NCI-H1436 (cell line): ENCODE results near the gene DMKN.
A peak's percentile ranks its signal among the peaks of the same experiment; 100 is the strongest.

Experiments
- DNase-seq: peaks from one replicate; lab custom pipeline; 2025; lab: John Stamatoyannopoulos, UW

The DMKN gene, protein sequence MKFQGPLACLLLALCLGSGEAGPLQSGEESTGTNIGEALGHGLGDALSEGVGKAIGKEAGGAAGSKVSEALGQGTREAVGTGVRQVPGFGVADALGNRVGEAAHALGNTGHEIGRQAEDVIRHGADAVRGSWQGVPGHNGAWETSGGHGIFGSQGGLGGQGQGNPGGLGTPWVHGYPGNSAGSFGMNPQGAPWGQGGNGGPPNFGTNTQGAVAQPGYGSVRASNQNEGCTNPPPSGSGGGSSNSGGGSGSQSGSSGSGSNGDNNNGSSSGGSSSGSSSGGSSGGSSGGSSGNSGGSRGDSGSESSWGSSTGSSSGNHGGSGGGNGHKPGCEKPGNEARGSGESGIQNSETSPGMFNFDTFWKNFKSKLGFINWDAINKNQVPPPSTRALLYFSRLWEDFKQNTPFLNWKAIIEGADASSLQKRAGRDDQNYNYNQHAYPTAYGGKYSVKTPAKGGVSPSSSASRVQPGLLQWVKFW

DNA sequence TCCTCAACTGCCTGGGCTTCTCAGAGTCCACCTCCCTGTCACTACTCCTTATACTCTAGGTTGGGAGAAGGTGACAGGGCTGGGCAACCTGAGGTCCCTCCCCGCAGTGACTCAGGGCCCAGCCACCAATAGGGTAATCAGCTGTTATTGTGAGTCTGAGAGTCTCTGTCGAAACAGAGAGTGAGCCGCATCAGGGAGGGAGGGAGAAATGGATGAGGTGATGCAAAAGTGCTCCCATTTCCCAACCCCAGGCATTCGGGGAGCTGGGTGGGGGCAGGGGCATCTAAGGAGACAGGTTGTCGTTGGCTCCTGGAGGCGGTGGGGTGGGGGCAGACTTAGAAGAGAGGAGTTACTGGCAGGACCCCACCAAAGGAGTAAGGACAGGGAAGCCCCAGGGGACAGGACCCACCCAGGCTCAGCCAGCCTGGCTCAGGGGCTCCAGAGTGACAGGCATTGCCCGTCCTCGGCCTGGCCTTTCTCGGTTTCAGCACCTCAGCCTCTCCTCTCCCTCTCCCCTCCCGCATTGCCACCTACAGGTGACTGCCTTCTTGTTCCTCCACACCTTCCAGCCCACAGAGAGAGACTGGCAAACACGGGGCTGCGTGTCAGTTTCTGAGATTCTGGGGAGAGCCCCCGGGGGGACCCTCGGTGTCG lies at the start of gene DMKN:
DMKN (minus strand) TSS at position 22 of the 654 bp plus-strand sequence. CDS start 174 bp downstream, outside the sequence.
- DNase-seq: no peak

DNA sequence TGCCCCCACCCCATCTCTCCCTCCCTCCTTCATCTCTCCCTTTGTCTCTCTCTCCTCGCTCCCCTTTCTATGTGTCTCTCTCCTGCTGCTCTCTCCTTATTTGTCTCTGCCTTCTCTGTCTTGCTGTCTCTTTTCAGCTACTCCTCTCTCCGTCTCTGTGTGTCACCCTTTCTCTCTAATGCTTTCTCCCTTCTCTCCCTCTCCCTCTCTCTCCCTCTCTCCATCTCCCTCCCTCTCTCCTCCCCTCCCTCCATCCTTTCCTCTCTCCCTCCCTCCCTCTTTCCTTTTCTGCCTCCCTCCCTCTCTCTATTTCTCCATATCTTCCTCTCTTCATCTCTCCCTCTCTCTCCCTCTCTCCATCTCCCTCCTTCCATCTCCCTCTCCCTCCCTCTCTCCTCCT lies 49.3 kb upstream of the DMKN start:
- DNase-seq: no peak

DNA sequence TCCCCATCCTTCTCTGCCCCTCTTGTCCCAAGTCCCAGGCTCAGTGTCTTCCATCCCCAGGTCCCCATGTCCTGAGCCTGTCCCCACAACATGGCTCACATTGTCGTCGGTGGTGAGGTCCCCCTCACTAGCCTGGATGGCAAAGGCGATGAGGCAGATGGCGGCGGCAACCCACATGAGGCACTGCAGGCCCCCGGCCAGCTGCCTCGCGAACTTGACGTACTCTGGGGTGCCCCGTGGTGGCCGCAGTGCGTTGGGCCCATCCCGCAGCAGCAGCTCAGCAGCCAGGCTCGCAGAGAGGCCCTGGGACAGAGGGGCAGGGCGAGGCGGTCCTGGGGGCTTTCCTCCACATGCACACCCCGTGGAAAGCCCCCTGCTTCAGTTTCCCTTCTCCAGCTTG lies 48.9 kb upstream of the DMKN start:
- no peak for DNase-seq

DNA sequence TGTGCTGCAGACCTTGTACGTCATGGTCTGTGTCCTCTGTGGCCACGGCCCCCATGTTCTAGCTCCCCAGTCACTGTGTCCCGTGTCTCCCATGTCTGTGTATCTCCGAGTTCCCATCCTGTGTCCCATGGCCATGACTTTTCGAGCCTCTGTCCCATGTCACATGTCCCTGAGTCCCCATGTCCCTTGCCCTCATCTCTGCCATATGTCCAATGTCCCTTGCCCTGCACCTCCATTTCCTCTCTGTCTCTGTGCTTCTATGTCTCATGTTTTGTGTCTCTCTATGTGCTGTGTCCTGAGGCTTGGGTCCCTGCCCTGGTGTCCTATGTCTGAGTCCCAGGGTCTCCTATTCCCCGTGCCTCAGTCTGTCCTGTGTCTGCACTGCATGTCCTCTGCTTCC lies 48.0 kb upstream of the DMKN start:
- no peak for DNase-seq

DNA sequence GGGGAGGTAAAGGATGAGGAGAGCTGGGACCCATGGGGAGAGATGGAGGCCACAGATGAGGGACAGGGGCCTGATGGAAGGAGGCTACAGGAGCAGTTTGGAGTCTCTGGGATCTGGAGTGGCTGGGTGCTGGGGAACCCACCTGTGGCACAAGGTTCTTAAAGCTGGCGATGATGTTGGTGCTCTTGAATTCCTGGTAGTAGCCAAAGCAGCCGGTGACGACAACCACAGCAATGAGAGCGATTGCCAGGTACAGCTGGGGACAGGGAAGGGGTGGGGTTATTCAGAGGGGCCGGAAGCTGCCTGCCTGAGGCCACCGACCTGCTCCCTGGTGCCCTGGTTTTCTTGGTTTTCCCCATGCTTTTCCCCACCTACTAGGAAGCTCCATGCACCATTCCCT lies 47.2 kb upstream of the DMKN start:
- no peak for DNase-seq

DNA sequence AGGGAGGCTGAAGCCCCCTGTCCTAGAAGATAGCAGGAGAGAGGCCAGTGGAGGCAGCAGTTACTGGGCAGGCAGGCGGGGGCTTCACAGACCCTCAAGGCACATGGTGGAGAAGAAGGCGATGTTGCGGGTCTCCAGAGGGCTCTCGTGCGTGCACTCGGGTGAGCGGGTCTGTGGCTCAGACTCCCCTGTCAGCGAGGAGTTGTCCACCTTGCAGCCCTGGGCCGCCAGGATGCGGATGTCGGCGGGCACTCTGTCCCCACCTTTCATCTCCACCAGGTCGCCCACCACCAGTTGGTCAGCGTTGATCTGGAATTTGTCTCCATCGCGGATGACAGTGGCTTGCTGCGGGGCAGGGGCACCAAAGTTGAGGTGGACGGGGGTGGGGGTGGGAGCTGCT lies 46.8 kb upstream of the DMKN start:
- DNase-seq: no peak

DNA sequence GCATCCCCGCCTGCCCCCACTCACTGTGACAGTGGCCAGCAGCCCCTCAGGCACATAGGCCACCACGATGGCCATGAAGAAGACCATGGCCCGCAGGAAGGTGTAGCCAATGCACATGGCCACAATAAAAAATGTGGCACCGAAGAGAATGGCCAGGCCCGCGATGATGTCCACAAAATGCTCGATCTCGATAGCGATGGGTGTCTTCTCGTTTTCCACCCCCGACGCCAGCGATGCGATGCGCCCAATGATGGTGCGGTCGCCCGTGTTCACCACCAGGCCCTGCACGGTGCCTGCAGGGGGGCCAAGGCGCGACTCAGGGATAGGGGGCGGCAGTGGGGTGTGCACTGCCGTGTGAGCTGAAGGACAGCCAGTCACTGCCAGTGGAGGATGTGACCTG lies 46.3 kb upstream of the DMKN start:
- no peak for DNase-seq

DNA sequence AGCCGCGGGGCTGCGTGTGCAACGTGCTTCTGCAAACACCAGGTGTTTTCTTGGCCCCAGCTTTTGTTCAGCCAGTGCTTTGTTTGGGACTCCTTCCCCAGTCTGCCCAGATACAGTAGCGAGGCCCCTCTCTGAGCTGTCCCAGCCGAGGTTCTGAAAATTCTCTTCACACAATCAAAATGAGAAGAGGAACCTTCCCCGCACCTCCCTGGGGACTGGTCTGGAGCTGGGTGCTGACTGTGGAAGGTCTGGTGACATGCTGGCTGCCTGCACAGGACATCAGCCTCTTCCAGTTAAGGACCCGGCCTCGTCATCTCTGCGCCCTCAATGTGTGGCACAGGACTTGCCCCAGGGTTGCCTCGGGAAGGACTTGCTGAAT lies 45.8 kb upstream of the DMKN start:
- no peak for DNase-seq

DNA sequence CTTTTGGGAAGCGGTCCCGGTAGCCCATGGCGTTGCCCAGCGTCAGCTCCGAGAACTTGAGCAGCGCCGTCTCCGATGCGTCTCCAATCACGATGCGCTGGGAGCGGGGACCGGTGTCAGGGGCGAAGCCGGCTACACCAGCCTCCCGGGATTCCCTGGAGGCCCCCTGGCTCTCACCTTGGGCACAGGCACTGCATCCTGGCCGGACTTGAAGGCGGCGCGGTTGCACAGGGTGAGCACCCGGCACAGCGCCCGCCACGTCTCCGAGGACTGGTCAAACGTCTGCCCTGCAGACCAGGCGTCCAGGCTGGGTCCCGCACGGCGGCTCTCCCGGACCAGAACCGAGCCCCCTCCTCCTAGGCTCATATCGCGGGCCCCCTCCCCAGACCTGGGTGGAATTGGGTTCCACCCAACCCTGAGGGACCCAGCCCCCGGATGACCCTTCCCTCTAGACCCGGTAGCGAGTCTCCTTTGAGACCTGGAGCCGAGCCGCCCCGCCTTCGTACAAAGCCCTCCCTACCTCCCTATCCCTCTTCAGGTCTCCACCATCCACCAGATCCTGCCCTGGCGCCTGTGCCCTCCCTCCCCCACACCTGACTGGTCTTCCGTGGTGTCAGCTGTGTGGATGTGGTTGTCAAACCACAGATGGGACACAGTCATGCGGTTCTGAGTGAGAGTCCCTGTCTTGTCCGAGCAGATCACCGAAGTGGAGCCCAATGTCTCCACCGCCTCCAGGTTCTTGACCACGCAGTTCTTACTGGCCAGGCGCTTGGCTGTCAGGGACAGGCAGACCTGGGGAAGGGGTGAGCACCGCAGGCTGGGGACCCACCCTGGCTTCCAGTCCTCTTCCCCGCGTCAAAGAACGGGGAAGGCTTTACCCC lies 45.2 kb upstream of the DMKN start:
- no peak for DNase-seq

DNA sequence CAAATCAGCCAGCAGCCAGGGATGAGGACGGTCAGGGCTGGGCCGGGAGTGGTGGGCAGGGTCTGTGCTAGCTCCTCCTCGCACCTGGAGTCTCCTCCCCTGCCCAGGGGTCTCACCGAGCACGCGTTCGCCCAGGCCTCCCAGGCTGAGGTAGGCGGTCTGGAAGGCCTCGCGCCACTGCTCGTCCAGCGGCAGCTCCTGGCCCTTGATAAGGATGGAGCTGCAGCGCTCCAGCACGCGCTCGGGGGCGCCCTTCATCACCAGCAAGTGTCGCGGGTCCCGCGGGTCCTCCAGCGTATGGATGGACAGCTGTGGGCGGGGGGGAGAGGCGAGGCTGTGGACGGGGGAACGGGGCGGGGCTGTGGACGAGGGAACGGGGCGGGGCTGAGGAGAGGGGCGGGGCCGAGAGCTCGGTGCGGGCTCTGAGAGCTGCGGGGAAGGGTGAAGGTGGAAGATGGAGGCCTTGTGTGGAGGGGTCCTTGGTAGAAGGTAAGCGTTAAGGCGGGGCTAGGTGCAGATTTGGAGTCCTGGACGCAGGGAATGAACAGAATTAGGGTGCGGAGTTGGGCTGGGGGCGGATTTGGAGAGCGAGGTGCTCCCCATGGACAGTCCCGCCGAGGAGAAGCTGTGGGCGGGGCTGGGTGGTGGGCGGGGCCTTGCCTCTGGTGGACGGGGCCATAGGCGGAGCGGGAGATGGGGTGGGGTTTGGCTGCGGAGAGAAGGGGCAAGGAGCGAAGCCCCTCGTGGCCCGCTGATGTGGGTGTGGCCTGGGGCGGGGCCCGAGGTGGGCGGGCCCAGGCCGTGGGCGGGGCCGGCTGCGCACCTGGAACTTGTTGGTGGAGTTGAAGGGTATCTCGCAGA lies 44.3 kb upstream of the DMKN start:
- peak; percentile 69 for DNase-seq

DNA sequence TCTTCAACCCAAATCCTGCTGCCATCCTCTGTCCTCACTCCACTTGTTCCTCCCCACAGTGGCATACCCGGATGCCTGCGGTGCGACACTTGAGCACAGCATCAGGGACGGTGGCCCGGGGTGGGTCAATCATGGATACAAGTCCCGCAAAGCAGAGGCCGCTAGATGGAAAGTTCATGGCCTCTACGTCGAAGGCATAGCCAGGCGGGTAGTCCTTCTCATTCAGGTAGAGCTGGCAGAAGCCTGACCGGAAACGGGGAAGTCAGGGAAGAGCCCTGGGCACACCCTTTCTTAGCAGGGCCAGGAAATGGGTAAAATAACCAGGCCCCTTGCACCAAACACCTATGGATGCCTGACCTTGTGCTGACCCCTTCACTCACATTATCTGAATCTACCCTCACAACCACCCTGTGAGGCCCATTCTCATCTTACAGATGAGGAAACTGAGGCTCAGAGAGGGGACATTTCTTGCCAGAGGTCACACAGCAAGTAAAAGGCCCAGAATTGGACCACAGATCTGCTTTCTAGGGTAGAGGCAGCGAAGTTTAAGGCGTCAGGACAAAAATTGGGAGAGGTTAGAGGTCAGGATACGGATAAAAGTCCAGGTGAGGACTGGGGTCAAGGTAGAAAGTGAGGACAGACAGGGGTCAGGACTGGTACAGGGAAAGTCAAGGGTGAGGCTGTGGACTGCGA lies 43.5 kb upstream of the DMKN start:
- no peak for DNase-seq

DNA sequence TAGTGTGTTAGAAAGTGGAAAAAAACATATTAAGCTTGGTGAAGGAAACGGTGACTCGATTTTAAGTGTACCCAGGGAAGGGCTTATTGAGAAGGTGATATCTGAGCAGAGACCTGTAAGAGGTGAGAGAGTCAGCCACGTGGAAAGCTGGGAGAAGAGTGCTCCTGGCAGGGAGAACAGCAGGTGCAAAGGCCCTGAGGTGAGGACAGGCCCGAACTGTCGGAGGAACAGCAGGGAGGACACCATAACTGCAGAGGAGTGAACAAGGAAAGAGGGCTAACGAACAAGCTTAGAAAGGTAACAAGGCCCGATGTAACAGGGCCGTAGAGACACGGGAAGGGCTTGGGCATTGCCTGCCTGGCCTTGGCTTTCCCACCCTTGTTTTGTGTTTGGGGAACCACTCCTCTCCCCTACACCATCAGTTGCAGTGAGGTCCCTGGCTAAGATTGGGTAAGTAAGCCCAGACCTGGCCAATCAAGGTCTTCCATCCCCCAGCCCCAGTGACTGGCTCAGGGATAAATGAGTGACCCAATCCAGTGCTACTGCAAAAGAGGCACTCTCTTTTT lies 42.7 kb upstream of the DMKN start:
- DNase-seq: no peak

DNA sequence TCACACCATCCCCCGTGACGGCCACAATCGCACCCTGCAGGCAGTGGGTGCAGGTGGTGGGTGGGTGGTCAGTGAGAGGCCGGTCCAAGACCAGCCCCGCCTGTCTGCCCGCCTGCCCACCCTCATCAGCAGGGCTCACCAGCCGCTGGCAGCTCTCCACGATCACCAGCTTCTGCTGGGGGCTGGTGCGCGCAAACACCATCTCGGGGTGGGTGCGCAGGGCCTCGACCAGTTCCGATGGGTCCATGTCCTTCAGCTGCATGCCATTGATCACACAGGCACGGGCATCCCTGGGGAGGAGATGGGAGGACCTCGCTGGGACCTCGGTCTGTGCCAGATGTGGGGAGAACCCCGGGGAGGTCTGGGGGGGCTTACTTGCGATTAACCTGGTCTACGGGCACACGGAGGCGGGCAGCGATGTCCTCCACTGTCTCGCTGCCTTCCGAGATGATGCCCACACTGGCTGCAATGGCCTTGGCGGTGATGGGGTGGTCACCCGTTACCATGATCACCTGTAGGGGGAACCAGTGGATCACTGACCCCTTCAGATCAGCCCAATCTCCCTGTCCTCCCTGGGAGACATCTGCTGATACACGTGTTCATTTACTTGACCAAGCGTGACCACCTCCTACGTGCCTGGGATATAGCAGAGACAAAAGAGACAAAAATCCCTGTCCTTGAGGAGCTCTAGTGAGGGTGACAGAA lies 42.0 kb upstream of the DMKN start:
- no peak for DNase-seq

DNA sequence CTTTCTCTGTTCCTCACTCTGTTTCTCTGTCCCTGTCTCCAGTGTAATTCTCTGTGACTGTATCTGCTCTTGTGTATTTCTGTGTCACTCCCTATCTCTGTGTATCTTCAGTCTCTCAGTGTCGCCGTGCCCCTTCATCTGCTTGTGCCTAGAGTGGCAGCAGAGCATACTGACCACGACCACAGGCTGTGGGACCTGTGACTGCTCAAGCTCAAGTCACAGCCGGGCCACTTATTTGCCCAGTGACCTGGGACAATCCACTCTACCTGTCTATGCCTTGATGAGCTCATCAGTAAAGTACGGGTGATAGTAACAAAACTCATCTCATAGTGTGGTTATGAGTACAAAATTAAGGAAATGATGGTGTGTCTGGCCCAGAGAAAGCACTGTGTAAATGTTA lies 40.6 kb upstream of the DMKN start:
- no peak for DNase-seq

DNA sequence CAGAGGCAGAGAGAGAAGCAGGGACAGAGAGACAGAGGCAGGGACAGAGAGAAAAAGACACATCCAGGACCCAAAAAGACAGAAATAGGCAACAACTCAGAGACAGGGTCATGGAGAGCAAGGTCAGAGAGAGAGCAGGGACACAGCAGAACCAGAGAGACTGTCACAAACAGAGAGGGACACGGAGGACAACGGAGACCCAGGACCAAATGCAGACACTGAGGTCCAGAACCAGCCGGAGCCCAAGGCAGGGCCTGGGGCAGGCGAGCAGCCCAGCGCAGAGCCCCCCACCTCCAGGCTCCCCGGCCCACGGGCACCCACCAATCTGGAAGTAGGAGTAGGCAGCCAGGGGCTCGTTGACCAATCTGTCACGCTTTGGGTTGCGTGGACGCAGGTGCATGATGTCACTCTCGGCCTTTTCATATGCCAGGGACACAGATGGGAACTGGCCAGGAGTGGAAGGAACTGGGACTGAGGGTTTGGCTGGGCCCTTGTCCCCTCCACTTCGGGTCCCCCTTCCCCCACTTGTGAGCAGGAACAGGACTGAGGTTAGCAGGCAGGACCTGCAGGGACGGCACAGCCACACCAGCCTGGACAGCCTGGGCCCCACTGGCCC lies 40.0 kb upstream of the DMKN start:
- DNase-seq: no peak

DNA sequence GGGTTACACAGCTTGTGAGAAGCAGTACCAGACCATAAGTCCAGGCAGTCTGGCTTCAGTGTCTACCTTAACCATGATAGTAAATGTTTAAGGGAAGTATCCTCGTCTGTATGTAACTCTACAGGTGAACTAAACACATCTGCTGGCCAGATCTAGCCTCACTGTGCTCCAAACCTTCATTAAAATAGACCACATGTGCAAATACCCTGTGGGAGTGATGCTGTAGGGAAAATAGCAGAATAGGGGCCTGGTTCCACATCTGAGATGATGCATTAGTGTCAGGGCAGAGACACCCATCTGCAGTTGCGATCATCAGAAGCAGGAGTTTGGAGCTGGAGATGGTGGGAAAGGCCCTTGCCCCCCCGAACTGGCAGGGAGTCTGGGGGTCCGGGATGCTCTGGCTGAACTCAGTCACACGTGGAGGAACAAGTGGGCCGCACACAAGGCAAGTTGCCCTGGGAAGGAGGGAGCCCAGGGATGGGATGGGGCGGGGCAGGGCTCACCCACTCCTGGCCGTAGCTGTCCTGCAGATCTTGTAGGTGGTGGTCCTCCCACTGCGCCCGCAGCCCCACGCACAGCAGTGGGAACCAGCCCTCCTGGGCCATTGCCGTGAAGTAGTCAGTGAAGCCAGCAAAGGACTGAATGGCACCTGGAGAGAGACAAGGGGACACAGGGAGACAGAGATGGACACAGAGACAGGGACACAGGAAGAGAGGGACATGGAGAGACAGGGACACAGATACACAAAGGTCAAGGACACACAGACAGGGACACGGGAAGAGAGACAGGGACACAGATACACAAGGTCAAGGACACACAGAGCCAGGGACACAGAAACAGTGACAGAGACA lies 39.3 kb upstream of the DMKN start:
- no peak for DNase-seq

DNA sequence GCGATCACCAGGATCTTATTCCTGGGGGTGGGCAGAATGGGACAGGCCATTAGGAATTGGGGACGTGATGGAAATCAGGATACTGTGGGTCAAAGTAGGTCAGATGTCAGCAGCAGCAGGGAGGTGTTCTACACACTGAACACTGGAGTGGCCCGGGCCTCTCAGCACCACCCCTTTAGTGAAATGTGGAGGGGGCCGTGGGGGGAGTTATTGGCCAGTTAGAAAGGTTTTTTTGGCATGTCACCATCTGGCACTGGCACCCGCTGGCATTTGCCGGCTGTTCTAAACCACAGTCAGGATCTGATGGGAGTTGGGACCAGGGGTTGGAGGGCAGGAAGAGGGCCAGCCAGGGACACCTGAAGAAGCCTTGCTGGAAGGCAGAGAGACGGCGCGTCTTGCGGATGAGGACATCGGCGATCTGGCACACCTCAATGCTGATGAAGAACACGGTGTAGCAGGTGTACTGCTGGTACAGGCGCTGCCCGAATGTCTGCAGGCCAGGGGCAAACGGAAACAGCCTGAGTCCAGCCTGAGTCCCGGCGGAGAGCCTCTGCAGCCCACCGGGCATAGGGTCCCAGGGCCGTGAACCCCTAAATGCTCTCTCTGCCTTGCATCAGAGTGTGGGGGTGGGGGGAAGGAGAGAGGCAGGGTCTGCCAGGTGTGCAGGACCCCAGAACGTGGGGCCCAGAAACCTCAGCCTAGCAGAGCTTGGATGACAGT lies 37.8 kb upstream of the DMKN start:
- DNase-seq: no peak
